ENCODE measurements around the gene BOLA1.

DNA sequence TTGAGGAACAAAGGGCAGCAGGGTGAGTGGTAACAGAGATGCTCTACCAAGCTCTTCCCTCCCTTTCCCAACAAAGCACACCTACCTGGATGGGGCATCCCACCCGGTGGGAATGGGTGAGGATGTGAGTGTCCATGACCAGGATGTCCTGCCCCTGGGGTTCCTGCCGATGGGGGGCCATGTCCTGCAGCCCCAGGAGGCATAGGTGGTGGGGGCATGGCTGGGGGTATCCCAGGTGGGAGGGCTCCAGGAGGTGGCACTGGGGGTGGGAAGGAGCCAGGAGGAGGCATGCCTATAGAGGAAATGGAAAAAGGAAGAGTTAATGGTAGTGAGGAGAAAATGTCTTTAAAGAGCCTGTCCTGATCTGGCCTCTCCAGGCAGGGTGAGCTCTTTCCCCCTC, 26.4 kb downstream of the BOLA1 start:
- TF ChIP-seq, protein P1, sequence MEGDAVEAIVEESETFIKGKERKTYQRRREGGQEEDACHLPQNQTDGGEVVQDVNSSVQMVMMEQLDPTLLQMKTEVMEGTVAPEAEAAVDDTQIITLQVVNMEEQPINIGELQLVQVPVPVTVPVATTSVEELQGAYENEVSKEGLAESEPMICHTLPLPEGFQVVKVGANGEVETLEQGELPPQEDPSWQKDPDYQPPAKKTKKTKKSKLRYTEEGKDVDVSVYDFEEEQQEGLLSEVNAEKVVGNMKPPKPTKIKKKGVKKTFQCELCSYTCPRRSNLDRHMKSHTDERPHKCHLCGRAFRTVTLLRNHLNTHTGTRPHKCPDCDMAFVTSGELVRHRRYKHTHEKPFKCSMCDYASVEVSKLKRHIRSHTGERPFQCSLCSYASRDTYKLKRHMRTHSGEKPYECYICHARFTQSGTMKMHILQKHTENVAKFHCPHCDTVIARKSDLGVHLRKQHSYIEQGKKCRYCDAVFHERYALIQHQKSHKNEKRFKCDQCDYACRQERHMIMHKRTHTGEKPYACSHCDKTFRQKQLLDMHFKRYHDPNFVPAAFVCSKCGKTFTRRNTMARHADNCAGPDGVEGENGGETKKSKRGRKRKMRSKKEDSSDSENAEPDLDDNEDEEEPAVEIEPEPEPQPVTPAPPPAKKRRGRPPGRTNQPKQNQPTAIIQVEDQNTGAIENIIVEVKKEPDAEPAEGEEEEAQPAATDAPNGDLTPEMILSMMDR (IDR thresholded peaks at IDR 0.05; ENCODE audit: extremely low read depth in 1 of 2, insufficient read depth in 1 of 2, low read depth in 1 of 2, low read length in 2 of 2), result no peak
- TF ChIP-seq POLR2A (IDR thresholded peaks at IDR 0.05; ENCODE audit: low read depth, low read length), result no peak
- no peak for TF ChIP-seq MYC (IDR thresholded peaks at IDR 0.05; ENCODE audit: low read depth, low read length)

Data from endothelial cell of umbilical vein (primary cell).